WTC11 (cell line): Measurements from ENCODE around the gene KDF1. TPM values are rescaled to one million over a fixed set of nuclear protein-coding genes. Genes with fewer than 3 reads are reported as not detected.
A peak's percentile ranks its signal among the peaks of the same experiment; 100 is the strongest.

Experiments used
- AFF4 ChIP-seq: sonication (generic); formaldehyde crosslinking; IDR thresholded peaks from 2 replicates; pipeline ENCODE4 v1.8.1; 2023; ENCODE audit warnings: mild to moderate bottlenecking, missing genetic modification reagents, borderline replicate concordance
- ATF1 ChIP-seq: sonication (generic); formaldehyde crosslinking; IDR thresholded peaks from 2 replicates; pipeline ENCODE4 v1.8.1; 2023; ENCODE audit warnings: mild to moderate bottlenecking, moderate library complexity, missing genetic modification reagents
- ATF3 ChIP-seq: sonication (generic); formaldehyde crosslinking; conservative IDR thresholded peaks from 2 replicates; pipeline ENCODE4 v1.8.1; 2022; ENCODE audit warnings: mild to moderate bottlenecking, missing genetic modification reagents
- EMX1 ChIP-seq: fragments of 250-450 bp; sonication (Bioruptor Pico); IDR thresholded peaks from 2 replicates; pipeline ENCODE4 v1.8.0; 2021; ENCODE audit warnings: mild to moderate bottlenecking
- GABPB1 ChIP-seq: sonication (generic); formaldehyde crosslinking; IDR thresholded peaks from 2 replicates; pipeline ENCODE4 v1.8.1; 2023; ENCODE audit warnings: mild to moderate bottlenecking, missing genetic modification reagents
- KAT7 ChIP-seq: sonication (generic); formaldehyde crosslinking; IDR thresholded peaks from 2 replicates; pipeline ENCODE4 v1.8.1; 2023; ENCODE audit warnings: missing genetic modification reagents, mild to moderate bottlenecking, borderline replicate concordance
- NR1H2 ChIP-seq: sonication (generic); formaldehyde crosslinking; IDR thresholded peaks from 2 replicates; pipeline ENCODE4 v1.9.0; 2021; ENCODE audit warnings: mild to moderate bottlenecking, moderate library complexity, missing genetic modification reagents
- OVOL2 ChIP-seq: fragments of 250-450 bp; sonication (Bioruptor Pico); IDR thresholded peaks from 2 replicates; pipeline ENCODE4 v1.9.0; 2021; ENCODE audit warnings: mild to moderate bottlenecking, borderline replicate concordance
- PRRX2 ChIP-seq: fragments of 250-450 bp; sonication (Bioruptor Pico); IDR thresholded peaks from 2 replicates; pipeline ENCODE4 v1.8.0; 2021; ENCODE audit warnings: mild to moderate bottlenecking
- STAT6 ChIP-seq: sonication (generic); formaldehyde crosslinking; conservative IDR thresholded peaks from 2 replicates; pipeline ENCODE4 v1.8.1; 2023; ENCODE audit warnings: mild to moderate bottlenecking, low read depth, missing genetic modification reagents, moderate library complexity
- ZBTB21 ChIP-seq: sonication (generic); formaldehyde crosslinking; IDR thresholded peaks from 2 replicates; pipeline ENCODE4 v1.8.1; 2023; ENCODE audit warnings: mild to moderate bottlenecking, missing genetic modification reagents, borderline replicate concordance
- ZMAT4 ChIP-seq: fragments of 250-450 bp; sonication (Bioruptor Pico); IDR thresholded peaks from 2 replicates; pipeline ENCODE4 v1.9.0; 2021; ENCODE audit warnings: mild to moderate bottlenecking
- ZNF138 ChIP-seq: sonication (generic); formaldehyde crosslinking; conservative IDR thresholded peaks from 2 replicates; pipeline ENCODE4 v1.8.1; 2022; ENCODE audit warnings: mild to moderate bottlenecking, moderate library complexity, missing genetic modification reagents
- ZNF232 ChIP-seq: sonication (generic); formaldehyde crosslinking; IDR thresholded peaks from 2 replicates; pipeline ENCODE4 v1.8.0; 2022; ENCODE audit warnings: mild to moderate bottlenecking, missing genetic modification reagents
- ZNF396 ChIP-seq: fragments of 250-450 bp; sonication (Bioruptor Pico); IDR thresholded peaks from 2 replicates; pipeline ENCODE4 v1.8.0; 2021; ENCODE audit warnings: mild to moderate bottlenecking, moderate library complexity, borderline replicate concordance
- ZNF423 ChIP-seq: fragments of 250-450 bp; sonication (Bioruptor Pico); IDR thresholded peaks from 2 replicates; pipeline ENCODE4 v2.1.2; 2022; ENCODE audit warnings: mild to moderate bottlenecking, moderate library complexity
- ZNF425 ChIP-seq: fragments of 250-450 bp; sonication (Bioruptor Pico); conservative IDR thresholded peaks from 2 replicates; pipeline ENCODE4 v1.9.0; 2021; ENCODE audit warnings: mild to moderate bottlenecking
- total RNA-seq: library from RNA; stranded (reverse); gene quantifications from 3 replicates; pipeline ENCODE4 v1.2.3, GENCODE V29; 2021
- TF ChIP-seq, protein P1 (sequence below): sonication (generic); formaldehyde crosslinking; IDR thresholded peaks from 2 replicates; pipeline ENCODE4 v1.8.1; 2022; ENCODE audit warnings: low read depth, mild to moderate bottlenecking, moderate library complexity, missing genetic modification reagents, borderline replicate concordance
- TF ChIP-seq, protein P2 (sequence below): sonication (generic); formaldehyde crosslinking; IDR thresholded peaks from 2 replicates; pipeline ENCODE4 v1.8.0; 2022; ENCODE audit warnings: mild to moderate bottlenecking, missing genetic modification reagents
- TF ChIP-seq, protein P3 (sequence below): sonication (generic); formaldehyde crosslinking; IDR thresholded peaks from 2 replicates; pipeline ENCODE4 v1.8.1; 2023; ENCODE audit warnings: mild to moderate bottlenecking, moderate library complexity, missing genetic modification reagents
- TF ChIP-seq, protein P4 (sequence below): sonication (generic); formaldehyde crosslinking; IDR thresholded peaks from 2 replicates; pipeline ENCODE4 v1.8.1; 2023; ENCODE audit warnings: mild to moderate bottlenecking, missing genetic modification reagents

KDF1 gene
- total RNA-seq, 1 experiment from 2014 or later = 19.0 TPM

DNA sequence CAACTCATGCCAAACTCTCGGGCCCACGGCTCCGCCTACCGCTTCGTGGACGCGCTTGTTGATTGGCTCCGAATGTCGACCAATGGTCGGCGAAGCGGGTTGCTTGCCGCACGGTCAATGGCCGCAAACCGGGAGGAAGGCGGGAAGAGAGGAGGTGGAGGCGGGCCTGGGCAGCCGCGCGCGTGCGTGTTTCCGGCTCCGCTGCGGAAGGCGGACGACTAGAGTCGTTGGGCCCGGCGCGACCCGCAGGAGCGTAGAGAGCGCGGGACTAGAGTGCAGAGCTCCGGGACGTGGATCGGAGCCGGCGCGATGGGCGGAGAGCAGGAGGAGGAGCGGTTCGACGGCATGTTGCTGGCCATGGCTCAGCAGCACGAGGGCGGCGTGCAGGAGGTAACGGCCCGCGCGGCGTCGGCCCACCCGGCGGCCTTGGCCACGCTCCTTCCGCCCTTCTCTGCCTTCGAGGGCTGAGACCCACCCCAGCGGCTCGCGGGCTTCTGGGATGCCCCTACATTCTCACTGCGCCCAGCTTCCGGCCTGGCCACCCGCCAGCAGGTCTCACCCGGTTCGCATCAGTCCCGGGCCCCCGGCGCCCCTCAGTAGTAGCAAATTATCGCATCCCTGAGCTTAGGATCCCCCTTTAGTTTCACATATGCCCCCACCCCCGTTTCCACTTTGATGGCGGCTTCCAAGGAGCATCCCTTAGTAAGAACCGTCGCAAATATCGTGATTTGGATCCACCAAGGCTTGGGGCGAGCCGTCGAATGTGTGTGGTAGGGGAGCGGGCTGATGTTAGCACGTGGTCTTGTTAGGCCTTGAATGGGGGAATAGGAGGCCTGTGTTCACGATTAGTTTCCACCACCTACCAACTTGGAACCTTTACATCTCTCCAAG lies 38.5 kb downstream of the KDF1 start, which contains the start of gene NUDC (continued):
- TF ChIP-seq STAT6 (CRISPR knock-in tag) (no peak), GABPB1 (0 out of 2 replicates have a peak, but pooled peaks have one; percentile 31), OVOL2 (CRISPR knock-in tag) (no peak), ATF1 (CRISPR knock-in tag) (0 out of 2 replicates have a peak, but pooled peaks have one; percentile 33), PRRX2 (CRISPR knock-in tag) (no peak), ZMAT4 (CRISPR knock-in tag) (no peak), KAT7 (CRISPR knock-in tag) (no peak; the same call in 1 of the 2 replicates), EMX1 (CRISPR knock-in tag) (no peak), ZNF232 (peak; percentile 71; the same call in 1 of the 2 replicates), ZNF396 (CRISPR knock-in tag) (no peak), ZNF423 (no peak), AFF4 (no peak), ZNF425 (no peak), ZBTB21 (CRISPR knock-in tag) (no peak), ATF3 (CRISPR knock-in tag) (0 out of 2 replicates have a peak, but pooled peaks have one; percentile 32), ZNF138 (no peak), NR1H2 (CRISPR knock-in tag) (no peak)
- TF ChIP-seq, protein P1, sequence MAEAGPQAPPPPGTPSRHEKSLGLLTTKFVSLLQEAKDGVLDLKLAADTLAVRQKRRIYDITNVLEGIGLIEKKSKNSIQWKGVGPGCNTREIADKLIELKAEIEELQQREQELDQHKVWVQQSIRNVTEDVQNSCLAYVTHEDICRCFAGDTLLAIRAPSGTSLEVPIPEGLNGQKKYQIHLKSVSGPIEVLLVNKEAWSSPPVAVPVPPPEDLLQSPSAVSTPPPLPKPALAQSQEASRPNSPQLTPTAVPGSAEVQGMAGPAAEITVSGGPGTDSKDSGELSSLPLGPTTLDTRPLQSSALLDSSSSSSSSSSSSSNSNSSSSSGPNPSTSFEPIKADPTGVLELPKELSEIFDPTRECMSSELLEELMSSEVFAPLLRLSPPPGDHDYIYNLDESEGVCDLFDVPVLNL (CRISPR knock-in tag) = no peak
- TF ChIP-seq, protein P2, sequence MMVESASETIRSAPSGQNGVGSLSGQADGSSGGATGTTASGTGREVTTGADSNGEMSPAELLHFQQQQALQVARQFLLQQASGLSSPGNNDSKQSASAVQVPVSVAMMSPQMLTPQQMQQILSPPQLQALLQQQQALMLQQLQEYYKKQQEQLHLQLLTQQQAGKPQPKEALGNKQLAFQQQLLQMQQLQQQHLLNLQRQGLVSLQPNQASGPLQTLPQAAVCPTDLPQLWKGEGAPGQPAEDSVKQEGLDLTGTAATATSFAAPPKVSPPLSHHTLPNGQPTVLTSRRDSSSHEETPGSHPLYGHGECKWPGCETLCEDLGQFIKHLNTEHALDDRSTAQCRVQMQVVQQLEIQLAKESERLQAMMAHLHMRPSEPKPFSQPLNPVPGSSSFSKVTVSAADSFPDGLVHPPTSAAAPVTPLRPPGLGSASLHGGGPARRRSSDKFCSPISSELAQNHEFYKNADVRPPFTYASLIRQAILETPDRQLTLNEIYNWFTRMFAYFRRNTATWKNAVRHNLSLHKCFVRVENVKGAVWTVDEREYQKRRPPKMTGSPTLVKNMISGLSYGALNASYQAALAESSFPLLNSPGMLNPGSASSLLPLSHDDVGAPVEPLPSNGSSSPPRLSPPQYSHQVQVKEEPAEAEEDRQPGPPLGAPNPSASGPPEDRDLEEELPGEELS (CRISPR knock-in tag) = peak; percentile 97
- TF ChIP-seq, protein P3, sequence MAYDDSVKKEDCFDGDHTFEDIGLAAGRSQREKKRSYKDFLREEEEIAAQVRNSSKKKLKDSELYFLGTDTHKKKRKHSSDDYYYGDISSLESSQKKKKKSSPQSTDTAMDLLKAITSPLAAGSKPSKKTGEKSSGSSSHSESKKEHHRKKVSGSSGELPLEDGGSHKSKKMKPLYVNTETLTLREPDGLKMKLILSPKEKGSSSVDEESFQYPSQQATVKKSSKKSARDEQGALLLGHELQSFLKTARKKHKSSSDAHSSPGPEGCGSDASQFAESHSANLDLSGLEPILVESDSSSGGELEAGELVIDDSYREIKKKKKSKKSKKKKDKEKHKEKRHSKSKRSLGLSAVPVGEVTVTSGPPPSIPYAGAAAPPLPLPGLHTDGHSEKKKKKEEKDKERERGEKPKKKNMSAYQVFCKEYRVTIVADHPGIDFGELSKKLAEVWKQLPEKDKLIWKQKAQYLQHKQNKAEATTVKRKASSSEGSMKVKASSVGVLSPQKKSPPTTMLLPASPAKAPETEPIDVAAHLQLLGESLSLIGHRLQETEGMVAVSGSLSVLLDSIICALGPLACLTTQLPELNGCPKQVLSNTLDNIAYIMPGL = peak; percentile 78; the same call in 1 of the 2 replicates
- TF ChIP-seq, protein P4, sequence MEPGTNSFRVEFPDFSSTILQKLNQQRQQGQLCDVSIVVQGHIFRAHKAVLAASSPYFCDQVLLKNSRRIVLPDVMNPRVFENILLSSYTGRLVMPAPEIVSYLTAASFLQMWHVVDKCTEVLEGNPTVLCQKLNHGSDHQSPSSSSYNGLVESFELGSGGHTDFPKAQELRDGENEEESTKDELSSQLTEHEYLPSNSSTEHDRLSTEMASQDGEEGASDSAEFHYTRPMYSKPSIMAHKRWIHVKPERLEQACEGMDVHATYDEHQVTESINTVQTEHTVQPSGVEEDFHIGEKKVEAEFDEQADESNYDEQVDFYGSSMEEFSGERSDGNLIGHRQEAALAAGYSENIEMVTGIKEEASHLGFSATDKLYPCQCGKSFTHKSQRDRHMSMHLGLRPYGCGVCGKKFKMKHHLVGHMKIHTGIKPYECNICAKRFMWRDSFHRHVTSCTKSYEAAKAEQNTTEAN (CRISPR knock-in tag) = peak; percentile 85; the same call in 1 of the 2 replicates
